ENCODE measurements around the gene PSG11.
"Not testable (repeated sequence)": the region's sequence is repeated elsewhere in the genome, so short reads cannot be mapped to it uniquely, and the experiment has no call there.

Gene PSG11

GRCh38 chr19:42996161-42996560, 30.1 kb downstream of the PSG11 start:
- not testable (repeated sequence) for FAIRE-seq

GRCh38 chr19:42992029-42992604, 34.2 kb downstream of the PSG11 start:
- not testable (repeated sequence) for FAIRE-seq

More at GRCh38 chr19:42996161-42996560, 30.1 kb downstream of the PSG11 start:
- not testable (repeated sequence) for DNase-seq (ENCODE audit: insufficient read length, low spot score)

GRCh38 chr19:42989851-42990250, 36.4 kb downstream of the PSG11 start:
- TF ChIP-seq POU2F2 (IDR thresholded peaks at IDR 0.05; ENCODE audit: low read depth, low read length): no peak
- no peak for TF ChIP-seq SPI1 (IDR thresholded peaks at IDR 0.05; ENCODE audit: low read depth, low read length)
- no peak for TF ChIP-seq POLR2AphosphoS5 (IDR thresholded peaks at IDR 0.05; ENCODE audit: low read depth, low read length)
- no peak for TF ChIP-seq PAX5 (IDR thresholded peaks at IDR 0.05; ENCODE audit: insufficient read depth, low read length, severe bottlenecking)
- no peak for TF ChIP-seq TAF1 (IDR thresholded peaks at IDR 0.05; ENCODE audit: low read depth, low read length)
- no peak for TF ChIP-seq POLR2A (IDR thresholded peaks at IDR 0.05; ENCODE audit: low read depth, low read length)
- FAIRE-seq (no peak), DNase-seq (ENCODE audit: insufficient read length, low spot score) (no peak)

More at GRCh38 chr19:42992029-42992604, 34.2 kb downstream of the PSG11 start:
- not testable (repeated sequence) for DNase-seq (ENCODE audit: insufficient read length, low spot score)

- not testable (repeated sequence) for FAIRE-seq; DNase-seq (ENCODE audit: insufficient read length, low spot score)
These were observed 37.1 kb downstream of the PSG11 start for GRCh38 chr19:42989186-42989585.

- not testable (repeated sequence) for DNase-seq (ENCODE audit: insufficient read length, low spot score); FAIRE-seq
These were observed 38.1 kb downstream of the PSG11 start for GRCh38 chr19:42988206-42988605.

- FAIRE-seq (no peak), DNase-seq (ENCODE audit: insufficient read length, low spot score) (no peak)
- TF ChIP-seq SPI1 (IDR thresholded peaks at IDR 0.05; ENCODE audit: low read depth, low read length): no peak
- TF ChIP-seq POU2F2 (IDR thresholded peaks at IDR 0.05; ENCODE audit: low read depth, low read length): no peak
- TF ChIP-seq TAF1 (IDR thresholded peaks at IDR 0.05; ENCODE audit: low read depth, low read length): no peak
- no peak for TF ChIP-seq PAX5 (IDR thresholded peaks at IDR 0.05; ENCODE audit: insufficient read depth, low read length, severe bottlenecking)
- TF ChIP-seq POLR2AphosphoS5 (IDR thresholded peaks at IDR 0.05; ENCODE audit: low read depth, low read length): no peak
- TF ChIP-seq POLR2A (IDR thresholded peaks at IDR 0.05; ENCODE audit: low read depth, low read length): no peak
These were observed 40.7 kb downstream of the PSG11 start for GRCh38 chr19:42985588-42985987.

GRCh38 chr19:42982111-42982510, 44.2 kb downstream of the PSG11 start:
- FAIRE-seq; DNase-seq (ENCODE audit: insufficient read length, low spot score): not testable (repeated sequence)

- not testable (repeated sequence) for DNase-seq (ENCODE audit: insufficient read length, low spot score); FAIRE-seq
These were observed 54.8 kb downstream of the PSG11 start for GRCh38 chr19:42971451-42971850.

GRCh38 chr19:42965176-42965575, 61.1 kb downstream of the PSG11 start:
- no peak for FAIRE-seq
- TF ChIP-seq POU2F2 (IDR thresholded peaks at IDR 0.05; ENCODE audit: low read depth, low read length) (no peak), PAX5 (IDR thresholded peaks at IDR 0.05; ENCODE audit: insufficient read depth, low read length, severe bottlenecking) (no peak), SPI1 (IDR thresholded peaks at IDR 0.05; ENCODE audit: low read depth, low read length) (no peak), POLR2AphosphoS5 (IDR thresholded peaks at IDR 0.05; ENCODE audit: low read depth, low read length) (no peak), POLR2A (IDR thresholded peaks at IDR 0.05; ENCODE audit: low read depth, low read length) (no peak), TAF1 (IDR thresholded peaks at IDR 0.05; ENCODE audit: low read depth, low read length) (no peak)
- no peak for DNase-seq (ENCODE audit: insufficient read length, low spot score)

- TF ChIP-seq POLR2A (IDR thresholded peaks at IDR 0.05; ENCODE audit: low read depth, low read length) (no peak), SPI1 (IDR thresholded peaks at IDR 0.05; ENCODE audit: low read depth, low read length) (no peak), POU2F2 (IDR thresholded peaks at IDR 0.05; ENCODE audit: low read depth, low read length) (no peak), POLR2AphosphoS5 (IDR thresholded peaks at IDR 0.05; ENCODE audit: low read depth, low read length) (no peak), PAX5 (IDR thresholded peaks at IDR 0.05; ENCODE audit: insufficient read depth, low read length, severe bottlenecking) (no peak), TAF1 (IDR thresholded peaks at IDR 0.05; ENCODE audit: low read depth, low read length) (no peak)
- FAIRE-seq: no peak
- DNase-seq (ENCODE audit: insufficient read length, low spot score): no peak
These were observed 65.2 kb downstream of the PSG11 start for GRCh38 chr19:42961119-42961518.

Measured in GM12891 (cell line).